Measurements from ENCODE around the gene HIF1A. TPM values are rescaled to one million over a fixed set of nuclear protein-coding genes. Genes with fewer than 3 reads are reported as not detected.
A peak's percentile ranks its signal among the peaks of the same experiment; 100 is the strongest.

HIF1A gene
- total and polyA plus RNA-seq, 2 donors (not counting 1 experiment from before 2014, with no cell fraction given): 332 to 407 TPM

DNA sequence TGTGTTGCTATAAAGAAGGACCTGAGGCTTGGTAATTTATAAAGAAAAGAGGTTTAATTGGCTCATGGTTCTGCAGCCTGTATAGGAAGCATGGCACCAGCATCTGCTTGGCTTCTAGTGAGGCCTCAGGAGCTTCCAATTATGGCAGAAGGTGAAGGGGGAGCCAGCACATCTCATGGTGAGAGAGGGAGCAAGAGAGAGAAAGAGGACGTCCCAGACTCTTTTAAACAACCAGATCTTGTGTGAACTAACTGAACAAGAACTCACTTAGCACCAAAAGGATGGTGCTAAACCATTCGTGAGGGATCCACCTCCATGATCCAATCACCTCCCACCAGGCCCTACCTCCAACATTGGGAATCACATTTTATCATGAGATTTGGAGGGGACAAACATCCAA is 60.8 kb downstream of the HIF1A start:
- no peak overlapping the region for H2AFZ ChIP-seq (ENCODE audit: low read length)
- H3K36me3 ChIP-seq (ENCODE audit: control insufficient read depth, insufficient read depth, low read length): no peaks in the 10 kb centered on the region
- no peak overlapping the region for H3K4me2 ChIP-seq (ENCODE audit: extremely low read depth, insufficient read depth, low read length)
- no peaks in the 10 kb centered on the region for H3K79me2 ChIP-seq (ENCODE audit: control insufficient read depth, insufficient read depth, low read length)
- H3K4me1 ChIP-seq (ENCODE audit: control insufficient read depth, extremely low read depth, insufficient read depth, low read length): peaks cover 8% of the 10 kb centered on the region
- TF ChIP-seq EZH2 (IDR thresholded peaks at IDR 0.05; ENCODE audit: low read length, missing control alignments) (no peak), CTCF (conservative IDR thresholded peaks at IDR 0.05 in 1 of 2, IDR thresholded peaks at IDR 0.05 in 1 of 2; ENCODE audit: low read depth in 1 of 2, low read length in 2 of 2) (no peak)
- H3K9ac ChIP-seq (ENCODE audit: insufficient read depth, low read length): no peak overlapping the region
- no peak overlapping the region for H3K4me3 ChIP-seq (replicated peaks in 1 of 4; ENCODE audit: control extremely low read depth in 1 of 4, insufficient read depth in 1 of 4, low read depth in 3 of 4, low read length in 4 of 4)
- no peaks in the 10 kb centered on the region for H4K20me1 ChIP-seq (ENCODE audit: control insufficient read depth, extremely low read depth, insufficient read depth, low read length)
- DNase-seq (ENCODE audit: low read depth in 2 of 2): no peak
- H3K27me3 ChIP-seq (ENCODE audit: control insufficient read depth, insufficient read depth, low read length): no peaks in the 10 kb centered on the region
- no peak overlapping the region for H3K27ac ChIP-seq (ENCODE audit: insufficient read depth, low read length)
- no peaks in the 10 kb centered on the region for H3K9me3 ChIP-seq (ENCODE audit: control insufficient read depth, insufficient read depth, low read depth, low read length)

DNA sequence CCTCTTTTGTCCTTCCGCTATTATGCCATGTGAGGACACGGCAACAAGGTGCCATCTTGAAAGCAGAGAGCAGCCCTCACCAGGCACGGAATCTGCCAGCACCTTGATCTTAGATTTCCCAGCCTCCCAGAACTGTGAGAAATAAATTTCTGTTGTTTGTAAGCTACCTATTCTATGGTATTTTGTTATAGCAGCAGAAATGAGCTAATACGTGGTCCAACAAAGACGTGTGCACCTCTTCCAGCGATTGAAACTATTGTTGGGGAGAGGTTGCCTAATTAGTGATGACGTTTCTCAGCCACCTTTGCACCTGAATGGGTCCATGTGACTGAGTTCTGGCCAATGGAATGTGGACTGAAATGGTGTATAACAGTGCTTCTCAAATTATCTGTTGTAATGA is 64.6 kb downstream of the HIF1A start:
- H3K4me1 ChIP-seq (ENCODE audit: control insufficient read depth, extremely low read depth, insufficient read depth, low read length): peaks cover 1% of the 10 kb centered on the region
- no peak overlapping the region for H2AFZ ChIP-seq (ENCODE audit: low read length)
- H3K27ac ChIP-seq (ENCODE audit: insufficient read depth, low read length): no peak overlapping the region
- no peak for DNase-seq (ENCODE audit: low read depth in 2 of 2)
- H3K9me3 ChIP-seq (ENCODE audit: control insufficient read depth, insufficient read depth, low read depth, low read length): no peaks in the 10 kb centered on the region
- H3K9ac ChIP-seq (ENCODE audit: insufficient read depth, low read length): no peak overlapping the region
- no peak overlapping the region for H3K4me3 ChIP-seq (replicated peaks in 1 of 4; ENCODE audit: control extremely low read depth in 1 of 4, insufficient read depth in 1 of 4, low read depth in 3 of 4, low read length in 4 of 4)
- H4K20me1 ChIP-seq (ENCODE audit: control insufficient read depth, extremely low read depth, insufficient read depth, low read length): no peaks in the 10 kb centered on the region
- no peaks in the 10 kb centered on the region for H3K27me3 ChIP-seq (ENCODE audit: control insufficient read depth, insufficient read depth, low read length)
- no peaks in the 10 kb centered on the region for H3K36me3 ChIP-seq (ENCODE audit: control insufficient read depth, insufficient read depth, low read length)
- no peak overlapping the region for H3K4me2 ChIP-seq (ENCODE audit: extremely low read depth, insufficient read depth, low read length)
- H3K79me2 ChIP-seq (ENCODE audit: control insufficient read depth, insufficient read depth, low read length): peaks cover 26% of the 10 kb centered on the region
- TF ChIP-seq CTCF (conservative IDR thresholded peaks at IDR 0.05 in 1 of 2, IDR thresholded peaks at IDR 0.05 in 1 of 2; ENCODE audit: low read depth in 1 of 2, low read length in 2 of 2) (no peak), EZH2 (IDR thresholded peaks at IDR 0.05; ENCODE audit: low read length, missing control alignments) (no peak)

- peak overlapping the region; percentile 12 for H2AFZ ChIP-seq (ENCODE audit: low read length)
- H3K36me3 ChIP-seq (ENCODE audit: control insufficient read depth, insufficient read depth, low read length): peaks cover 2% of the 10 kb centered on the region
- H4K20me1 ChIP-seq (ENCODE audit: control insufficient read depth, extremely low read depth, insufficient read depth, low read length): no peaks in the 10 kb centered on the region
- TF ChIP-seq EZH2 (IDR thresholded peaks at IDR 0.05; ENCODE audit: low read length, missing control alignments): no peak
- no peak for TF ChIP-seq CTCF (conservative IDR thresholded peaks at IDR 0.05 in 1 of 2, IDR thresholded peaks at IDR 0.05 in 1 of 2; ENCODE audit: low read depth in 1 of 2, low read length in 2 of 2)
- H3K4me1 ChIP-seq (ENCODE audit: control insufficient read depth, extremely low read depth, insufficient read depth, low read length): no peaks in the 10 kb centered on the region
- no peak for DNase-seq (ENCODE audit: low read depth in 2 of 2)
- H3K79me2 ChIP-seq (ENCODE audit: control insufficient read depth, insufficient read depth, low read length): peaks cover 40% of the 10 kb centered on the region
- H3K4me3 ChIP-seq (replicated peaks in 1 of 4; ENCODE audit: control extremely low read depth in 1 of 4, insufficient read depth in 1 of 4, low read depth in 3 of 4, low read length in 4 of 4): peak overlapping the region in 2 of 4 experiments; percentile 66 to 90
- H3K27ac ChIP-seq (ENCODE audit: insufficient read depth, low read length): peak overlapping the region; percentile 92
- no peak overlapping the region for H3K9ac ChIP-seq (ENCODE audit: insufficient read depth, low read length)
- no peaks in the 10 kb centered on the region for H3K9me3 ChIP-seq (ENCODE audit: control insufficient read depth, insufficient read depth, low read depth, low read length)
- peak overlapping the region; percentile 5 for H3K4me2 ChIP-seq (ENCODE audit: extremely low read depth, insufficient read depth, low read length)
- H3K27me3 ChIP-seq (ENCODE audit: control insufficient read depth, insufficient read depth, low read length): no peaks in the 10 kb centered on the region
Measured at GRCh38 chr14:61761557-61761956, 66.2 kb downstream of the HIF1A start.
